ENCODE results near the gene POLR2C.

The POLR2C gene

DNA sequence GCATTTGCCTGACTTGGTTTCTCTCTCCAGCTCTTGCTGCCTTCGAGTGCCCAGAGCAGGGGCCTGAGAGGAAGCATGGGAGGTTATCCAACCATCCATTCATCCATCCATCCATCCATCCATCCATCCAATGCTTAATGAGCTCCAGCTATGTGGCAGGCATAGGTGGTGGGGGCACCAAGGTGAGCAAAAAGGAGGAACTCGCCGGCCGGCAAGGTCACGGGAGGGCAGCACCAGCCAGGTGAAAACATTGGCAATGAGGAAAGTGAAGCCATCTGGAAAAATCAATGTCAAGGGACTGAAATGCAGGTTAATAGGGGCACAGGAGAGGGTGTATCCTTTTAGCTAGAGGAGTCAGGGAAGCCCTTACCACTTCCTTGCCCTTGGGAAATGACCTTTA, 42.0 kb downstream of the POLR2C start:
- FAIRE-seq, result no peak

DNA sequence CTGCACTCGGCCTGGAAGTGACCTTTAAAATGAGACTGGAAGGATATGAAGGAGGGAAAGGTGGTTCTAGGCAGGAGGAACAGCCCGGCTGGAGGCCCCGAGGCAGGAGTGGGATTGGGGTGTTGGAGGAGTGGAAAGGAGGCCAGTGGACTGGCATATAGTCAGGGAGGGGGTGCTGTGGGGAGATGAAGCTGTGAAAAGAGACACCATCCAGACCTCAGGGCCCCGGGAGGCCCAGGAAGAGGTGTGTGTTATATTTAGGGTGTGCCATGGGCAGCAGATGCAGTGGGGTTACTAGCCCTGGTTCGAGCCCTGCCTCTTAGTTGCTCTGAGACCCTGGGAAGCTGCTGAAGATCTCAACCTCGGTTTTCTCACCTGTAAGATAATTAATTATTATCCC, 42.7 kb downstream of the POLR2C start:
- FAIRE-seq, result no peak

- FAIRE-seq, result no peak
Measured at GRCh38 chr16:57507136-57508034, 44.9 kb downstream of the POLR2C start.

GRCh38 chr16:57508035-57508425, 45.6 kb downstream of the POLR2C start:
- no peak for FAIRE-seq

DNA sequence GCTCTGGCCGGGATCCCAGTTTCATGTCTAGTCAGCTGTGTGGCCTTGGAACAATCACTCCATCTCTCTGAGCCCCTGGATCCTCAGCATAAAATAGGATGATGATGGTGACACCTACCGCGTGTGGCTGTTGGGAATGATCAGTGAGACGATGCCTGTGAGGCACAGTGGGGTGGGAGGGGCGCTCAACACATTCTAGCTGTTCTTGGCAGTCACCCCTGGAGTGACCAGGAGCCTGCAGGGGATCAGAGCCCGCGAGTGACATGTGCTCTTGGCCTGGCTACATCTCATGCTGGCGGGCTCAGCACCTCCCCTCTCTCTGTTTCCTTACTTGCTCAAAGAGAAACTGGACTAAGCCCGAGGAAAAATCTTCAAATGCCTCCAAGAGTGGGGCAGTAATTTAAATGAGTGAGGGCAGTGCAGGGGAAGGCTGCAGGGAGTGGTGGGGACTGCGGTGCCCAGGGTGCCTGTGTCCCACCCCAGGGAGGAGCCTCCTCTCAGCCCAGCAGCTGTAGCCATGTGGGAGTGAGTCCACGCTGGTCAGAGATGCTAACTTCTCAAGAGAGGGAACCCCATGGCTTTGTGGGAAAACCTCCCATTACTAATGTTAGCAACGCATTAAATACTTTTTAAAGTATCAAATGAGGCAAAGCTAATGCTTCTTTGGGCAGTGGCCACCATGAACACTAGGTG, 46.9 kb downstream of the POLR2C start:
- no peak for FAIRE-seq

GRCh38 chr16:57510016-57510871, 47.8 kb downstream of the POLR2C start:
- no peak for FAIRE-seq

GRCh38 chr16:57512296-57513001, 50.0 kb downstream of the POLR2C start:
- FAIRE-seq, result no peak

DNA sequence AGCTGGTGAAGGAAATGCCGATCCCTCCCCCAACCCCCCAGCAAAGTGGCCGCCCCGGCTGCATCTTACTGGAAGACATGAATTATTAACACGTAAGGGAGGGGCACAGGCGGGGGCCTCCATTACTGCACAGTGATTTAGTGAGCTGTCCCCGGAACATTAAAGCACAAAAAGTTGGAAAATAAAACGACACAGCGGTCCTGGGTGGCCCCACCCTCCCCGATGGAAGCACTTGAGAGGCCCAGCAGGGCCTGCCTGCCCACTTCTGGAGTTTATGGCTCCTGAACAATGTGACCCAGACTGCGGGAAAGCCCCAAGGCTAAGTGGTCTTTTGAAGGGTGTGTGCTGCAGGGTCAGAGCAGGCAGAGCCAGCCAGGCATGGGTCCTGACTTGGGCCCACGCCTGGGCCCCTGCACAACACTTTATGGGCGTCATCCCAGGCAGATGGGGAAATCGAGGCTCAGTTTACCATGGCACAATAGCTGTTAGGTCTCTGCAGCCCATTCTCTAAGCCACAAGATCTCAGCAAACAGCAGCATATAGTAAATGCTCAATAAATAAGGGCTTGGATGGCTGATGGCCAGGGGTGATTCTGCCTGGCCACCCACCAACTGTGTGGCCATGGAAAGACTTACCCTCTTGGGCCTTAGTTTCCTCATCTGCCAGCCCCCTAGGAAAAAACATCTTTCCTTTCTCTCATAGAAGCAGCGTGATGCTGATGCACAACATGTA, 51.1 kb downstream of the POLR2C start:
- no peak for FAIRE-seq

DNA sequence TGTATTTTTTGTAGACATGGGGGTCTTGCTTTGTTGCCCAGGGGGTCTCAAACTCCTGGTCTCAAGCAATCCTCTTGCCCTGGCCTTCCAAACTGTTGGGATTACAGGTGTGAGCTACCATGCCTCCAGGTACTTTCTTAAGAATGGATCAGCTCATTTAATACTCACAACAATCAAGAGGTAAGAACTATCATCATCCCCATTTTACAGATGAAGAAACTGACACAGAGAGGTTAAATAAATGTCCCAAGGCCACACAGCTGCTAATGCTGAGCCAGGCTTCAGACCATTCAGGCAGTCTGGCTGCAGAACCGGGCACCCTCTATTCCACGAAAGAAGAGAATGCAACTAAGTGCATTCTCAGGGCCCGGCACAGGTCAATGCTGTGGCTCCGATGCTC, 51.9 kb downstream of the POLR2C start:
- FAIRE-seq, result no peak

GRCh38 chr16:57514791-57515600, 52.5 kb downstream of the POLR2C start:
- FAIRE-seq, result no peak

DNA sequence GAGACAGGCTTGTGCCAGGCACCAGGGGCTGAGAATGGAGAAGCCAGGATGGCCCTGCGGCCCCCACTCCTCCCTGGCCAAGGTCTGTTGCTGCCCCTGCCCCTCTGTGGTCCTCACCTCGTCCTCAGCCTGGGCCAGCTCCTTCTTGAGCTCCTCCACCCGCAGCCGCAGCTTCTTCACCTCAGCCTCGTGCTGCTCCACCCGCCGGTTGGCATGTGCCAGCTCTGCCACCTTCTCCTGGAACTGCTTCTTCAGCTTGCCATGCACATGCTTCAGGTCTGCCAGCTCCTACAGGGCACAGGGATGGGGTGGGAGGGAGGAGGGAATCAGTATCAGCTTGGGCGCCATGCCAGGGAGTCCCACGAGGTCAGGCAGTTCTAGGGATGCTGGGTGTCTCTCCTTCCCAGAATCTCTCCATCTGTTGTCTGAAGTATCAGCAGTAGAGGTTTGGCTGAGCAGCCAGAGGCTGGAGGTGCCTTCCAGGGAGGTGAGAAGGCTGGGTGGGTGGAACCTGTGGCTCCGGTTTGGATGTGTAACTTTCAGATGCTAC, 53.8 kb downstream of the POLR2C start:
- FAIRE-seq, result no peak

DNA sequence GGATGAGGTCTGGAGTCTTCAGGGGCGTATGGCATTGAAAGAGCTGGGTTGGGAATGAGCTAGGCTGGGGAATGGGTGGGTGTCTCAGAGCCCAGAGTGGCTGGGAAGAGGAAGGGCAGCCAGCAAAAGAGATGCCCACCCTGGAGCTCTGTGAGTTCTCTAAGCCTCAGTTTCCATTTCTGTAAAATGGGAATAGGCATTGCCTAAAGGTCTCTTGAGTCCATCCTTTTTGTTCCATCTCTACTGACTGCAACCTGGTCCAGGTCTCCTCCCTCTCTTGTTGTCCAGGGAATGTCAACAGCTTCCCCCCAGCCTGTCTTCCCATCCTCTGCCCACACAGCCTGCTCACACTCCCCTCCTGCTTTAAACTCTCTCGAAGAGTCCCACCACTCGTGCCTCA, 54.3 kb downstream of the POLR2C start:
- no peak for FAIRE-seq

GRCh38 chr16:57517397-57518367, 55.2 kb downstream of the POLR2C start:
- FAIRE-seq, result no peak

- no peak for FAIRE-seq
Measured at GRCh38 chr16:57518520-57518919, 56.0 kb downstream of the POLR2C start.

DNA sequence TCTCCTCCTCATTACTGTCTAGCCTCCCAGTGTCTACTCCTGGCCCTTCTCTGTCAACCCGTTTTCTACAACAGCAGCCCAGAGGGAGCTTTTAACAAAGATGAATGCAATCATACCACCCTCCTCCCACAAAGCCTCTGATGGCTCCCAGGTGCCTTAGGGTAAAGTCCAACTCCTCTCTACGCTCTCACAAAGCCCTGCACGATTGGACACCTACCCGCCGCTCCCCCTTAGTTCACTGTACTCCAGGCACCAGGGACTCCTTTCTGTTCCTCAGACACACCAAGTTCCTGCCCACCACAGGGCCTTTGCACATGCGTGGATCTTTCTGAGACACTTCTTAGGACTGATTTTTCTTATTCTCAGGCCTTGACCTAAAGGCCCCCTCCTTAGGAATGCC, 56.4 kb downstream of the POLR2C start:
- no peak for FAIRE-seq

DNA sequence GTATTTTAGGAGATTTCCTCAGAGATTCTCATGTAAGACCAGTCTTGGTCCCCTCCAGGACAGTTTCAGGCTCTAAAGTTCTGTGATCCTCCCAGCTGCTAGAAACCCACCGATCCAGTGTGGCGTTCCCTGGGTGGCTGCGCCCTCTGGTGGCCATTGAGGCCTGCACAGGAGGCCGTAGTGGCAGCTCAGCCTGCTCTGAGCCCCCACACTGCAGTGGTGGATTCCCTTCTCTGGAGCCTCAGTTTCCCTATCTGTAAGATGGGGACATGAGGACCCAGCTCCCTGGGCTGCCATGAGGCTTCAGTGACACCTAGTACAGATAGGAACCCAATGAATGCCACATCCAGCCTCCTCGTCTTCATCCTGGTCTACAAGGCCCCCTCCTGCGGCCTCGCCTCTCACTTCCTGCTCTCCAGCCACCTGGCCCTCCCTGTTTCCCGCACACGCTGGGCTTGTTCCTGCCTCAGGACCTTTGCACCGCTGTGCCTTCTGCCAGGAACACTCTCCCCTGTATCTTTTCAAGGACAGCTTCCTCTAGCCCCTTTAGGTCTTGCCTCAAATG, 57.4 kb downstream of the POLR2C start:
- FAIRE-seq, result no peak

All from A204.1 (cell line).